IPS-18c (cell line): ENCODE measurements around the gene HS2ST1.
"Not testable (repeated sequence)": the region's sequence is repeated elsewhere in the genome, so short reads cannot be mapped to it uniquely, and the experiment has no call there.

ENCODE experiments used
- H3K4me3 ChIP-seq: 2 replicates; pipeline ENCODE4 v1.7.0; 2013; ENCODE audit warnings: low read depth, mild to moderate bottlenecking, low read length, moderate library complexity; ENCODE audit not compliant: insufficient read depth
- H3K9me3 ChIP-seq: one replicate; pipeline ENCODE4 v1.6.1; 2013; ENCODE audit warnings: mild to moderate bottlenecking, low read length, moderate library complexity; ENCODE audit not compliant: control insufficient read depth, insufficient read depth

Gene HS2ST1

GRCh38 chr1:87064986-87065385 lies 150.6 kb downstream of the HS2ST1 start:
- Histone ChIP-seq H3K4me3 (no peak overlapping the region), H3K9me3 (no peaks in the 10 kb centered on the region)

GRCh38 chr1:87066708-87067107 lies 152.3 kb downstream of the HS2ST1 start:
- H3K4me3 ChIP-seq, H3K9me3 ChIP-seq: not testable (repeated sequence)

- Histone ChIP-seq H3K9me3 (no peaks in the 10 kb centered on the region), H3K4me3 (no peak overlapping the region)
Measured at GRCh38 chr1:87072411-87072810, 158.0 kb downstream of the HS2ST1 start.

GRCh38 chr1:87072904-87073303 lies 158.5 kb downstream of the HS2ST1 start:
- Histone ChIP-seq H3K9me3 (no peaks in the 10 kb centered on the region), H3K4me3 (no peak overlapping the region)

GRCh38 chr1:87074001-87074795 lies 159.8 kb downstream of the HS2ST1 start:
- H3K9me3 ChIP-seq = no peaks in the 10 kb centered on the region
- no peak overlapping the region for H3K4me3 ChIP-seq

- Histone ChIP-seq H3K4me3 (no peak overlapping the region), H3K9me3 (no peaks in the 10 kb centered on the region)
Measured at GRCh38 chr1:87077959-87078639, 163.7 kb downstream of the HS2ST1 start.

- H3K4me3 ChIP-seq = no peak overlapping the region
- no peaks in the 10 kb centered on the region for H3K9me3 ChIP-seq
Measured at GRCh38 chr1:87084244-87084836, 169.9 kb downstream of the HS2ST1 start.

GRCh38 chr1:87086120-87086519 lies 171.7 kb downstream of the HS2ST1 start:
- Histone ChIP-seq H3K4me3 (no peak overlapping the region), H3K9me3 (no peaks in the 10 kb centered on the region)

GRCh38 chr1:87089070-87089736 lies 174.8 kb downstream of the HS2ST1 start:
- Histone ChIP-seq H3K4me3 (no peak overlapping the region), H3K9me3 (no peaks in the 10 kb centered on the region)

- no peaks in the 10 kb centered on the region for H3K9me3 ChIP-seq
- no peak overlapping the region for H3K4me3 ChIP-seq
Measured at GRCh38 chr1:87089823-87090222, 175.4 kb downstream of the HS2ST1 start.

GRCh38 chr1:87091425-87091824 lies 177.0 kb downstream of the HS2ST1 start:
- Histone ChIP-seq H3K4me3 (no peak overlapping the region), H3K9me3 (no peaks in the 10 kb centered on the region)

- Histone ChIP-seq H3K9me3 (no peaks in the 10 kb centered on the region), H3K4me3 (no peak overlapping the region)
Measured at GRCh38 chr1:87092846-87093245, 178.4 kb downstream of the HS2ST1 start.

GRCh38 chr1:87093286-87093685 lies 178.9 kb downstream of the HS2ST1 start:
- Histone ChIP-seq H3K9me3 (no peaks in the 10 kb centered on the region), H3K4me3 (no peak overlapping the region)

- Histone ChIP-seq H3K4me3 (no peak overlapping the region), H3K9me3 (peaks cover 3% of the 10 kb centered on the region)
Measured at GRCh38 chr1:87094238-87094637, 179.8 kb downstream of the HS2ST1 start.

GRCh38 chr1:87100271-87100670 lies 185.8 kb downstream of the HS2ST1 start:
- H3K9me3 ChIP-seq = peaks cover 3% of the 10 kb centered on the region
- no peak overlapping the region for H3K4me3 ChIP-seq

GRCh38 chr1:87103074-87103473 lies 188.6 kb downstream of the HS2ST1 start:
- Histone ChIP-seq H3K4me3 (no peak overlapping the region), H3K9me3 (peaks cover 3% of the 10 kb centered on the region)

- Histone ChIP-seq H3K9me3 (peaks cover 1% of the 10 kb centered on the region), H3K4me3 (no peak overlapping the region)
Measured at GRCh38 chr1:87104140-87104539, 189.7 kb downstream of the HS2ST1 start.

GRCh38 chr1:87104945-87105344 lies 190.5 kb downstream of the HS2ST1 start:
- H3K4me3 ChIP-seq = no peak overlapping the region
- H3K9me3 ChIP-seq = no peaks in the 10 kb centered on the region
